Measurements from ENCODE around the gene MPRIP.

DNA sequence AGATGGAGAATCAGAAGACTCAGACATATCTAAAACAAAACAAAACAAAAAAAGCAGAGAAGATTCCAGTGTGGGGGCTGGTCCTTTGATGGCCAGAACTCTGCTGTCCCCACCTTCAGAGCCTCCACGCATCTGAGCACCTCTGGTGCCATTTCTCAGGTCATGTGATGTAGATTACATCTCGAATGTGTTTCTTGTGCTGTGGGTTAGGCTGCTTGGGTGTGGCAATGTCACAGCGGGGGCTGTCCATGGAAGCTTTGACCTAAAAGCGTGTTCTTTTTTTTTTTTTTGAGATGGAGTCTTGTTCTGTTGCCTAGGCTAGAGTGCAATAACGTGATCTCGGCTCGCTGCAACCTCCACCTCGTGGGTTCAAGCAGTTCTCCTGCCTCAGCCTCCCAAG is 112.7 kb downstream of the MPRIP start:
- TF ChIP-seq, protein P1, sequence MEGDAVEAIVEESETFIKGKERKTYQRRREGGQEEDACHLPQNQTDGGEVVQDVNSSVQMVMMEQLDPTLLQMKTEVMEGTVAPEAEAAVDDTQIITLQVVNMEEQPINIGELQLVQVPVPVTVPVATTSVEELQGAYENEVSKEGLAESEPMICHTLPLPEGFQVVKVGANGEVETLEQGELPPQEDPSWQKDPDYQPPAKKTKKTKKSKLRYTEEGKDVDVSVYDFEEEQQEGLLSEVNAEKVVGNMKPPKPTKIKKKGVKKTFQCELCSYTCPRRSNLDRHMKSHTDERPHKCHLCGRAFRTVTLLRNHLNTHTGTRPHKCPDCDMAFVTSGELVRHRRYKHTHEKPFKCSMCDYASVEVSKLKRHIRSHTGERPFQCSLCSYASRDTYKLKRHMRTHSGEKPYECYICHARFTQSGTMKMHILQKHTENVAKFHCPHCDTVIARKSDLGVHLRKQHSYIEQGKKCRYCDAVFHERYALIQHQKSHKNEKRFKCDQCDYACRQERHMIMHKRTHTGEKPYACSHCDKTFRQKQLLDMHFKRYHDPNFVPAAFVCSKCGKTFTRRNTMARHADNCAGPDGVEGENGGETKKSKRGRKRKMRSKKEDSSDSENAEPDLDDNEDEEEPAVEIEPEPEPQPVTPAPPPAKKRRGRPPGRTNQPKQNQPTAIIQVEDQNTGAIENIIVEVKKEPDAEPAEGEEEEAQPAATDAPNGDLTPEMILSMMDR (IDR thresholded peaks at IDR 0.05) = no peak
- no peak for TF ChIP-seq POLR2A (IDR thresholded peaks at IDR 0.05)

Data from esophagus squamous epithelium (tissue), 4 donors.